Liver (tissue), 9 donors: ENCODE data around the gene GALNT9. TPM values are rescaled to one million over a fixed set of nuclear protein-coding genes. Genes with fewer than 3 reads are reported as not detected.

Experiments used
- DNase-seq: peaks from one replicate; pipeline ENCODE4 v3.0.0-alpha.2; 2017; ENCODE audit warnings: low spot score
- H3K27ac ChIP-seq, 2 donors: one replicate each; pipeline ENCODE4 v1.7.0; 2013; ENCODE audit warnings: inconsistent platforms in 2 of 2, low read length in 2 of 2, control low read depth in 1 of 2, low read depth in 1 of 2, mild to moderate bottlenecking in 1 of 2
- H3K27me3 ChIP-seq, 4 donors: one replicate each; pipeline versions ENCODE4 v1.6.1 to v1.7.0; 2013; ENCODE audit warnings: low read length in 3 of 4, inconsistent platforms in 1 of 4, mild to moderate bottlenecking in 1 of 4, moderate library complexity in 1 of 4; ENCODE audit not compliant: control insufficient read depth in 4 of 4, insufficient read depth in 4 of 4
- H3K36me3 ChIP-seq, 4 donors: one replicate each; pipeline versions ENCODE4 v1.6.1 to v1.7.0; 2013; ENCODE audit warnings: low read length in 3 of 4, mild to moderate bottlenecking in 3 of 4, low read depth in 1 of 4, moderate library complexity in 1 of 4; ENCODE audit not compliant: control insufficient read depth in 4 of 4, insufficient read depth in 3 of 4
- H3K4me1 ChIP-seq, 4 donors: one replicate each; pipeline versions ENCODE4 v1.6.1 to v1.7.0; 2013; ENCODE audit warnings: low read length in 3 of 4, mild to moderate bottlenecking in 3 of 4, moderate library complexity in 1 of 4; ENCODE audit not compliant: control insufficient read depth in 4 of 4, insufficient read depth in 4 of 4
- H3K4me3 ChIP-seq, 3 donors: one replicate each; pipeline versions ENCODE4 v1.6.1 to v1.7.0; 2013; ENCODE audit warnings: low read length in 3 of 3, control low read depth in 1 of 3, low read depth in 1 of 3, mild to moderate bottlenecking in 1 of 3
- H3K9ac ChIP-seq, 2 donors: one replicate each; pipeline ENCODE4 v1.7.0; 2013; ENCODE audit warnings: low read length in 2 of 2, mild to moderate bottlenecking in 2 of 2, moderate library complexity in 2 of 2, control low read depth in 1 of 2, low read depth in 1 of 2
- H3K9me3 ChIP-seq, 4 donors: one replicate each; pipeline versions ENCODE4 v1.6.1 to v1.7.0; 2013; ENCODE audit warnings: low read length in 3 of 4; ENCODE audit not compliant: control insufficient read depth in 4 of 4
- EGR1 ChIP-seq, 2 donors: IDR thresholded peaks; 2 replicates each; pipeline ENCODE4 v1.6.1; 2016 to 2018; ENCODE audit warnings: antibody characterized with exemption in 2 of 2, low read depth in 2 of 2
- FOXA1 ChIP-seq: IDR thresholded peaks from 2 replicates; pipeline ENCODE4 v1.6.1; 2016; ENCODE audit warnings: antibody characterized with exemption
- FOXA2 ChIP-seq: IDR thresholded peaks from 2 replicates; pipeline ENCODE4 v1.6.1; 2016; ENCODE audit warnings: antibody characterized with exemption
- GABPA ChIP-seq, 2 donors: IDR thresholded peaks in 1 of 2; conservative IDR thresholded peaks in 1 of 2; 2 replicates each; pipeline ENCODE4 v1.6.1; 2016; ENCODE audit warnings: antibody characterized with exemption in 2 of 2, mild to moderate bottlenecking in 1 of 2, moderate library complexity in 1 of 2
- HNF4G ChIP-seq: IDR thresholded peaks from 2 replicates; pipeline ENCODE4 v1.6.1; 2016; ENCODE audit warnings: antibody characterized with exemption
- RAD21 ChIP-seq, 2 donors: IDR thresholded peaks; 2 replicates each; pipeline ENCODE4 v1.6.1; 2016; ENCODE audit warnings: antibody characterized with exemption in 2 of 2, mild to moderate bottlenecking in 2 of 2
- SP1 ChIP-seq: IDR thresholded peaks from 2 replicates; pipeline ENCODE4 v1.6.1; 2018; ENCODE audit warnings: antibody characterized with exemption, mild to moderate bottlenecking
- TAF1 ChIP-seq: conservative IDR thresholded peaks from 2 replicates; pipeline ENCODE4 v1.6.1; 2016; ENCODE audit warnings: antibody characterized with exemption, mild to moderate bottlenecking
- YY1 ChIP-seq: IDR thresholded peaks from 2 replicates; pipeline ENCODE4 v1.6.1; 2016; ENCODE audit warnings: antibody characterized with exemption, mild to moderate bottlenecking
- WGBS: extraction: QIAGEN DNeasy Blood & Tissue Kit; methylation state at CpG from one replicate; pipeline ENCODE4 v1.1.7; 2013; 5-methylcytosine and 5-hydroxymethylcytosine counted together
- polyA plus RNA-seq, 2 donors: library from polyadenylated mRNA; stranded (reverse) in 1 of 2; unstranded in 1 of 2; fragments of 200-250 nt in 1 of 2; fragments of >200 nt in 1 of 2; fragmentation: Nextera tagmentation in 1 of 2; extraction: Ambion mirVana in 1 of 2; gene quantifications; one replicate each; pipeline versions ENCODE4 v1.2.1 to v1.2.3, GENCODE V29; 2013 to 2015
- total RNA-seq, 2 donors: library from RNA; depleted of rRNA; stranded (reverse); fragments of >200 nt; gene quantifications; one replicate each; pipeline ENCODE4 v1.2.3, GENCODE V29; 2014
- TF ChIP-seq, protein P1 (sequence below): IDR thresholded peaks from 2 replicates; pipeline ENCODE4 v1.6.1; 2016; ENCODE audit warnings: antibody characterized with exemption
- TF ChIP-seq, protein P2 (sequence below): IDR thresholded peaks from 2 replicates; pipeline ENCODE4 v1.6.1; 2016; ENCODE audit warnings: antibody characterized with exemption
- TF ChIP-seq, protein P3 (sequence below): fragments of 150-350 bp; IDR thresholded peaks from 2 replicates; pipeline ENCODE4 v1.5.1; 2017; ENCODE audit warnings: improper control_type of control experiment, low read depth, low read length; ENCODE audit not compliant: missing input control
- donor health status: healthy.
- donor health status: healthy.
- donor health status: healthy.
- donor health status: healthy.
- donor health status: healthy.

GALNT9 gene
- total and polyA plus RNA-seq, 4 donors: 0.05 to 0.25 (median 0.09) TPM; not detected in 1

DNA sequence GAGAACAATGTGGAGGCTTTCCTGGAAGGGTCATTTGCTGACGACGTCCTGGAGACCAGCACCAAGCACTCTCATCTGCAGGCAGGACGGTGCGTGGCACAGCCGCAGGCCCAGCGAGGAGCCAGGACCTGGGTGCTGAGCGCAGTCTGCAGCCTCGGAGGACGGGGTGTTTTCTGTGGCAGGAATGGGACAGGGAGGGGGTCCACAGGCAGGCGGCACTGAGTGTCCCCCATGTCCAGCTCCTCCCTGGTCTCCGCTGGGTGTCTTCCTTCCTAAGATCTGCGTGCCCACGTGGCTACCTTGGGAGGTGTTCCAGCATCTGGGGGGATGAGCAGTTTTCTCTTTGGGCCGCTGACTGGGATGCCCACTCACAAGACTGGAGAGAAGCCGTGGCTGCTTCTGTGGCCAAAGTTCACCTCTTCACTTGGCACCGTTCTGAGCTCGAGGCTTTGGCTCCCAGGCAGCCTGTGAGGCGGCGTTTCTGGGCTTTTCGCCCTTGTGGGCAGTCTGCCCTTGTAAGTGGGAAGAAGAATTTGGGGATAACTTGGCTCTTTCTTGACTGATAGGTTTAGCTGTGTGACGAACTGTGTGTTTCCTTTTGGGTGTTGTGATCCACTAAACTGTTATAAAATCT, 112.9 kb downstream of the GALNT9 start:
- TF ChIP-seq SP1: no peak
- TF ChIP-seq FOXA2: no peak
- TF ChIP-seq, protein P1, sequence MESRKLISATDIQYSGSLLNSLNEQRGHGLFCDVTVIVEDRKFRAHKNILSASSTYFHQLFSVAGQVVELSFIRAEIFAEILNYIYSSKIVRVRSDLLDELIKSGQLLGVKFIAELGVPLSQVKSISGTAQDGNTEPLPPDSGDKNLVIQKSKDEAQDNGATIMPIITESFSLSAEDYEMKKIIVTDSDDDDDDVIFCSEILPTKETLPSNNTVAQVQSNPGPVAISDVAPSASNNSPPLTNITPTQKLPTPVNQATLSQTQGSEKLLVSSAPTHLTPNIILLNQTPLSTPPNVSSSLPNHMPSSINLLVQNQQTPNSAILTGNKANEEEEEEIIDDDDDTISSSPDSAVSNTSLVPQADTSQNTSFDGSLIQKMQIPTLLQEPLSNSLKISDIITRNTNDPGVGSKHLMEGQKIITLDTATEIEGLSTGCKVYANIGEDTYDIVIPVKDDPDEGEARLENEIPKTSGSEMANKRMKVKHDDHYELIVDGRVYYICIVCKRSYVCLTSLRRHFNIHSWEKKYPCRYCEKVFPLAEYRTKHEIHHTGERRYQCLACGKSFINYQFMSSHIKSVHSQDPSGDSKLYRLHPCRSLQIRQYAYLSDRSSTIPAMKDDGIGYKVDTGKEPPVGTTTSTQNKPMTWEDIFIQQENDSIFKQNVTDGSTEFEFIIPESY: no peak
- no peak for TF ChIP-seq GABPA (IDR thresholded peaks at IDR 0.05 in 1 of 2, conservative IDR thresholded peaks at IDR 0.05 in 1 of 2)
- TF ChIP-seq YY1: no peak
- TF ChIP-seq, protein P2, sequence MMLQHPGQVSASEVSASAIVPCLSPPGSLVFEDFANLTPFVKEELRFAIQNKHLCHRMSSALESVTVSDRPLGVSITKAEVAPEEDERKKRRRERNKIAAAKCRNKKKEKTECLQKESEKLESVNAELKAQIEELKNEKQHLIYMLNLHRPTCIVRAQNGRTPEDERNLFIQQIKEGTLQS: no peak
- TF ChIP-seq, protein P3, sequence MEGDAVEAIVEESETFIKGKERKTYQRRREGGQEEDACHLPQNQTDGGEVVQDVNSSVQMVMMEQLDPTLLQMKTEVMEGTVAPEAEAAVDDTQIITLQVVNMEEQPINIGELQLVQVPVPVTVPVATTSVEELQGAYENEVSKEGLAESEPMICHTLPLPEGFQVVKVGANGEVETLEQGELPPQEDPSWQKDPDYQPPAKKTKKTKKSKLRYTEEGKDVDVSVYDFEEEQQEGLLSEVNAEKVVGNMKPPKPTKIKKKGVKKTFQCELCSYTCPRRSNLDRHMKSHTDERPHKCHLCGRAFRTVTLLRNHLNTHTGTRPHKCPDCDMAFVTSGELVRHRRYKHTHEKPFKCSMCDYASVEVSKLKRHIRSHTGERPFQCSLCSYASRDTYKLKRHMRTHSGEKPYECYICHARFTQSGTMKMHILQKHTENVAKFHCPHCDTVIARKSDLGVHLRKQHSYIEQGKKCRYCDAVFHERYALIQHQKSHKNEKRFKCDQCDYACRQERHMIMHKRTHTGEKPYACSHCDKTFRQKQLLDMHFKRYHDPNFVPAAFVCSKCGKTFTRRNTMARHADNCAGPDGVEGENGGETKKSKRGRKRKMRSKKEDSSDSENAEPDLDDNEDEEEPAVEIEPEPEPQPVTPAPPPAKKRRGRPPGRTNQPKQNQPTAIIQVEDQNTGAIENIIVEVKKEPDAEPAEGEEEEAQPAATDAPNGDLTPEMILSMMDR: no peak
- no peak for TF ChIP-seq EGR1 (IDR thresholded peaks at IDR 0.05; ENCODE audit: low read depth in 2 of 2)
- no peak for TF ChIP-seq HNF4G
- TF ChIP-seq TAF1: no peak
- H3K4me3 ChIP-seq: no peak overlapping the region
- H3K4me1 ChIP-seq: no peaks in the 10 kb centered on the region
- DNase-seq: no peak
- no peak overlapping the region for H3K27ac ChIP-seq
- no peaks in the 10 kb centered on the region for H3K36me3 ChIP-seq
- no peak overlapping the region for H3K9ac ChIP-seq
- no peaks in the 10 kb centered on the region for H3K27me3 ChIP-seq
- H3K9me3 ChIP-seq: no peaks in the 10 kb centered on the region
- WGBS: 70% methylated on average over 21 of the region's 21 CpGs

DNA sequence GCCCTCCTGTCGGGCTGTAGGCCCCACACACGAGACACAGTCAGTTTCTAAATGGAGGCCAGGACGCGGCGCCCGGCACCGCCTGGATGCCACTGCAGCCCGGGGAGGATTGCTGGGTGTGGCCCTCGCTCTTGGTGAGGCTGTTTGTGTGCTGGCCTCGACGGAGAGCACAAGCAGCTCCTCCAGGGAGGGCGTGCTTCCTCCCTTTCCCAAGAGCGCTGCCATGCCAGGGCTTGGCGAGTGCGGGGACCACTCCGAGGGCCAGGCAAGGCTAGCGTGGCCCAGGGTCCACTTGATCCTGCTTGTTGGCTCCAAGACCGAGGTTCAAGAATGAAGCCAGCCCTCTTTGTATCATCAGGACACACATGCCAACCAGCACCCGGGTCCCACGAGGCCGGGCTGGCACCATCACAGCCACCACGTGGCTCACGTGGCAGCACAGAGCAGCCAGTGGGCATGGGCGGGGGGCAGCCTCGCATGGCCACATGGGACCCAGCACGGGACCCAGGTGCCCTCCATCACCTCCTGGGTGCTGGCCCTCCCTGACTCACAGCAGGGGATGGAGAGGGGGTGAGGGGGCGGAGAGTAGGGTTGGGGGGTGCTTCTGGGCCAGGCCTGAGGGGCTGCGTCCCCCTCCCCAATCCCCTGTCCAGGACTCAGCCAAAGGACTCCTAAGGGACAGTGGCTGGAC, 113.9 kb downstream of the GALNT9 start:
- Histone ChIP-seq H3K9me3 (no peaks in the 10 kb centered on the region), H3K27ac (no peak overlapping the region), H3K36me3 (no peaks in the 10 kb centered on the region), H3K9ac (no peak overlapping the region), H3K27me3 (no peaks in the 10 kb centered on the region), H3K4me1 (no peaks in the 10 kb centered on the region), H3K4me3 (no peak overlapping the region)
- no peak for DNase-seq
- WGBS: 76% methylated on average over 28 of the region's 28 CpGs
- no peak for TF ChIP-seq TAF1
- no peak for TF ChIP-seq YY1
- no peak for TF ChIP-seq FOXA1
- TF ChIP-seq, protein P3: no peak
- no peak for TF ChIP-seq HNF4G
- no peak for TF ChIP-seq RAD21 (IDR thresholded peaks at IDR 0.05)
